Skeletal muscle satellite cell (primary cell): ENCODE data around the gene FIBIN.
A peak's percentile ranks its signal among the peaks of the same experiment; 100 is the strongest.

Experiments
- H3K27me3 ChIP-seq: 2 replicates; pipeline ENCODE4 v1.7.0; 2013; ENCODE audit warnings: low read length; ENCODE audit not compliant: control insufficient read depth, insufficient read depth
- H3K36me3 ChIP-seq: 2 replicates; pipeline ENCODE4 v1.7.0; 2013; ENCODE audit warnings: mild to moderate bottlenecking, control low read depth, low read length; ENCODE audit not compliant: insufficient read depth
- H3K4me1 ChIP-seq: 2 replicates; pipeline ENCODE4 v1.7.0; 2013; ENCODE audit warnings: low read length; ENCODE audit not compliant: control insufficient read depth, insufficient read depth
- H3K4me2 ChIP-seq: 2 replicates; pipeline ENCODE4 v1.7.0; 2013; ENCODE audit warnings: mild to moderate bottlenecking, low read length
- H3K4me3 ChIP-seq: 2 replicates; pipeline ENCODE4 v1.7.0; 2013; ENCODE audit warnings: low read length
- H3K9ac ChIP-seq: 2 replicates; pipeline ENCODE4 v1.7.0; 2013; ENCODE audit warnings: mild to moderate bottlenecking, low read depth, low read length, moderate library complexity
- H3K9me3 ChIP-seq: replicated peaks from 2 replicates; pipeline ENCODE4 v1.7.0; 2013; ENCODE audit warnings: mild to moderate bottlenecking, control low read depth, low read length

Gene FIBIN

DNA sequence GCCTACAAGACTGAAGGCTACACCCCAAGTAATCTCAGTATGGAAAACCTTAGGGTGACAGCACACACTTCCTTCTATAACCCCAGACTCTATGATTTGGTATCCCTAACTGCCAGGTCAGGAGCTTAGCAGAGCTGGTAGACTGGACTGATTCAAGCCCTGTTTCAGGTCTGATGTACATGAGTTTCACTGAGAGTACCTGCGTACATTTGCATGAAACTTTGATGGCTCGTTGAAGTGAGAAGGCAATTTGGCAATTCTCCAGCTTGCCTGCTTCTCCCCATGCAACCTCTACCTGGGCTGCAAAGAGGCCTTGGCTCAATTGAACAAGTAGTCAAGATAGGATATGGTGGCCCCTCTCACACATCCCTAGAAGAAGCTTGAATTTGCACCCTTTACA is 10.2 kb downstream of the FIBIN start:
- Histone ChIP-seq H3K9me3 (no peaks in the 10 kb centered on the region), H3K4me2 (no peak overlapping the region), H3K27me3 (no peaks in the 10 kb centered on the region), H3K4me3 (no peak overlapping the region), H3K4me1 (peaks cover 10% of the 10 kb centered on the region), H3K9ac (no peak overlapping the region), H3K36me3 (no peaks in the 10 kb centered on the region)

DNA sequence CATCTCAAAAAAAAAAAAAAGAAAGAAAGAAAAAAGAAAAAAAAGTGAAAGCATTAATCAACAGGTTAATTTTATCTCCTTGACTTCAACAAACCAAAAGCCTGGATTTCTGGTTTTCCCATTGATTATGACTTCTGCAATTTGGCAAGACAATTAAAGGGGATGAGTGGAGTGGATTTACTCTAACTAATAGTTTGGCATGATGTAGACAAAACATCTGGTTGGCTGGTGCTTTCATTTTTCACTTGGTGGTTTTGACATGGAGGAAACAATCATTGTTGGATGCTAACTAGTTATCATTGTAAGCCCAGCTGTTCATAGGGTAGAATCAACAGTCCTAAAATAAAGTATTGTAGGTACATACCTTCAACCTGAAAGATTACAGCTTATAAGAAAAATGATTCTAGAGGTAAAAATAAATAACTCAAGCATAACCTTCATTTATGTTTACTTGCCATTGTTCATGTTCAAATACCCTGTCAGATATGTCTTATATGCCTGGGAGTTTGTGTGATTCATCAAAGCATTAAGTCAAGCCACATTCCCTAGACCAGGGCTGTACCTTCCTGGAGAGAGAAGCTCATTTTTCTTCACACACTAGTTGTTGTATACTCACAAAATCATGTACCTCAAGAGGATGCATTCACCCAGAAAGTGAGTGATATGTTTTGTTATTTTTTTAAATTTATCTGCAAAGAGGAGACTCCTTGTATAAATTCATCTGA is 15.1 kb downstream of the FIBIN start:
- Histone ChIP-seq H3K4me3 (no peak overlapping the region), H3K4me1 (peaks cover 10% of the 10 kb centered on the region), H3K9ac (no peak overlapping the region), H3K9me3 (no peaks in the 10 kb centered on the region), H3K36me3 (no peaks in the 10 kb centered on the region), H3K27me3 (no peaks in the 10 kb centered on the region), H3K4me2 (no peak overlapping the region)

DNA sequence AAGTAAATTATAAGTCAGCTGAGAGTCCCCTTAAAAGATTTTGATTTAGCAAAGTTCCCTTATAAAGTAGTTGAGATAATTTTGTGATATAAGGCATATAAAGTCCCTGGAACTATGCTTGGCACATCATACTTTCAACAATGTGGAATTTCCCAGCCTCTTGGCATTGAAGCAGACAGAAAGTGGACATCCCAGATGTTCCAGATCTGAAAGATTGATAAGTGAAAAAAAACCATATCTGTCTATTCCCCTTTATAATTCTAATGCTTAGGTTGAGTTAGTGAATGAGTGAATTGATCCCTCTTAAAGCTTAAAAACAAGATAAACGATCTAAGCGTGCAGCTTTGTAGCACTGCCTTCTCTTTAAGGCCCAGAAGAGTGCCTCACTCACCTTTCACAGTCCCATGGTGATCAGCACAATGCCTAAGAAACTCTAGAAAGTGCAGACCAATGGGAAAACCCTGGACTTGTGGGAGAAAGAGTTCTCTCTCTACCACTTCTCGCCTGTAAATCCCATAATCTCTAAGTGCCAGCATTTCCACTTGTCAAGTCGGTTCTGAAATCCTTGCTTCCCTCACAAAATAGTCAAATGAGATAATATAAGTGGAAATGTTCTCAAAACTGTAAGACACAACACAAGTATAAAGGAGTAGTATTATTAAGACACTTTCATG is 17.8 kb downstream of the FIBIN start:
- H3K4me3 ChIP-seq = peak overlapping the region; percentile 24
- H3K4me1 ChIP-seq = peaks cover 10% of the 10 kb centered on the region
- no peaks in the 10 kb centered on the region for H3K27me3 ChIP-seq
- H3K9ac ChIP-seq = peak overlapping the region; percentile 3
- H3K9me3 ChIP-seq = no peaks in the 10 kb centered on the region
- peak overlapping the region; percentile 61 for H3K4me2 ChIP-seq
- no peaks in the 10 kb centered on the region for H3K36me3 ChIP-seq

DNA sequence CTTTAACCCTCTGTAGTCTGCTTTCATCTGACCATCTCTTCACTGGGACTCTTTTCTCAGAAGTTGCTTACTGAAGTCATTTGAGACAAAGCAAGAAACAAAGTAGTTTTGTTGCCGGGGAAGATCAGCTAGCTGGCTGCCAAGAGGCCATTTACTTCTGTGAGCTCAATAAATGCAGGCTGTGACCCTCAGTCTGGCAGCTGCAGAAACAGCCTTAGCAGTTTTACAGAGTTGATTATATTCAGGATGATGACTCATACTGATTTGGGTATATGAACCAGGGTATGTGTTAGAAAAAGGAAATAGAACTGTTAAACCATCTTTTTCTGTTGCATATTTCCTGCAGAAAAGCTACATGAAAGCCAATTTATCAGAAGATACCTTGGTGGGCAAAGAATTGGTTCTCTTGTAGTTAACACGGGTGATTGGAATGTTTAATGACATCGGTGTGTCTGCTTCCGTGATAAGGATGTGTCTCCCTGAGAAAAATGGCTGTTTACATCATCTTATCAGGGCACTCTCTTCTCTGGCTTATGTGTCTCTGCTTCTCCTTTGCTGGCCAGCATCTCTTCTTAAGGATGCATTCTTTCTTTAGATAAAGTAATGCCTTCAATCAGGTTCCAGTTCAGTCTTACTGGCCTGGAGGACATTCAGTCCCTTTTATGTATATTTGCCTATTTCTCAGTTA is 18.5 kb downstream of the FIBIN start:
- Histone ChIP-seq H3K4me1 (peaks cover 10% of the 10 kb centered on the region), H3K4me3 (peak overlapping the region; percentile 24), H3K9ac (peak overlapping the region; percentile 3)

DNA sequence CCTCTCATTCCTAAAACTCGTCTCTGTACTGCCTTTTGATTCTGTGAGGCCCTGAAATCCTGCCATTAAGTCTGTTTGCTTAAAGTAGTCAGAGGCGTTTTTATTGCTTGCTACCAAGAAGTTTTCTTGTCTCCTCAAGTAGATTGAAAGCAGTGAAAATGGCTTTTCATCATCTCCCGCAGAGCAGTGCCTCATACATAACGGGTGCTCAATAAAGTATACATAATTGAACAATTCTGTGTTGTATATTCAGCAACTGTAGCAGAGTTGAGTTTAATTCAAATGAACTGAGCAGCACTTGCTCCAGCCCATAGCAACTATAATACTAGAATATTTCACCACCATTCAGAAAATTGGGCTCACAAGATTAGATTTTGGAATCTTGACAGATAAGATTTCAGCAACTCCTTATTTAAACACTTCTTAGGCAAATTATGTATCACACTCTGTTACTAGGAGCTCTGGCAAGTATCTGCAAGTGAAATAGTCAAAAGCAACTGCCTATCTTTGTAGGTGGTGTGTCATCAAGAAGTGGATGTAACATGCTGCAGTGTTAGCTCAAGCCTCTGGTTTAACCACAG is 20.0 kb downstream of the FIBIN start:
- Histone ChIP-seq H3K27me3 (no peaks in the 10 kb centered on the region), H3K4me1 (peaks cover 10% of the 10 kb centered on the region), H3K9me3 (no peaks in the 10 kb centered on the region), H3K4me2 (no peak overlapping the region), H3K4me3 (no peak overlapping the region), H3K36me3 (no peaks in the 10 kb centered on the region), H3K9ac (no peak overlapping the region)

More for the DNA sequence above, 18.5 kb downstream of the FIBIN start:
- Histone ChIP-seq H3K4me2 (peak overlapping the region; percentile 61), H3K9me3 (no peaks in the 10 kb centered on the region), H3K36me3 (no peaks in the 10 kb centered on the region), H3K27me3 (no peaks in the 10 kb centered on the region)

DNA sequence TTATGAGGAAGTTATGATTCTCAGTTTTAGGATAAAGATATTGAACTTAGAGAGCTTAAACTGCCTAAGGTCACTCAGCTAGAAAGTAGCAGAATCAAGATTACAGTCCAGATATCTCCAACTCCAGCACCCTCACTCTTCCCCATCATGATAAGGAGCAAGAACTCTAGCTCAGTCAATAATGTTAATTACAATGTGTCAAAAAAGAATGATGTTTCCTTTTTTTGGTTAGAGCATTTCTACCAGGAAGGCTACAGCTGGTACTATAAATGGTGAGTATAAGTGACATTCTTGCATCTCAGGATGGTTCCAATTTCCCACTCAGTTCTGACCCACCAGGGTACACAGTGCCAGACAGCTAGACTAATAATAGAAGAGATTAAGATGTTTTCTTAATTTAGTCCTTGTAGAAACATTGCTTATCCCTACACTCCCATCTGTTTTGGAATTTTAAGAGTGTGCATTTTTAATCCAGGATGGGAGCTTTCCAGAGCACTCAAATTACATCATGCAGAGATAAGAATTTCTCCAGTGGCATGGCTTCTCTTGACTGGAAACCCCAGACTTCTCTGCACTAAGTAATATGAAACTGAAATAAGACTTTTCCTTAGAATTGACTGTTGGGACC is 25.1 kb downstream of the FIBIN start:
- H3K9ac ChIP-seq = no peak overlapping the region
- H3K4me3 ChIP-seq = no peak overlapping the region
- no peaks in the 10 kb centered on the region for H3K36me3 ChIP-seq
- H3K4me2 ChIP-seq = no peak overlapping the region
- H3K9me3 ChIP-seq = no peaks in the 10 kb centered on the region
- H3K27me3 ChIP-seq = no peaks in the 10 kb centered on the region
- H3K4me1 ChIP-seq = no peaks in the 10 kb centered on the region

DNA sequence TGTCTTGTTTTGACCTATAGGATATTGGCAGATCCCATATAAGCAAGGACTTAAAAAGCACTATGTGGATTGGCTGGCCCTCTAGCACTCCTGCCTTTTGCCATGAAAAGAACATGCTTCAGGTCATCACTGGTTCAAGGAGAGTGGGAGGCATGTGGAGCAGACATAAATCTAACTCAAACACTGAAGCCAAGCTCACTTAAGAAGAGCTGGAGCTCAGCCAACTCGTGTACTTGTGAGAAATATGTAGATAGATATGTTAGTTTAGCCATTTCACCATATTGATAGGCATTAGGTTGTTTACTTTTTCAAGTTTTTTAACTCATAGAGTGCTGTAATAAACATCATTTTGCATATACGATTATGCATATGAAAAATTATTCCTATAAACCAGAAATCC is 26.8 kb downstream of the FIBIN start:
- H3K4me3 ChIP-seq = no peak overlapping the region
- H3K4me1 ChIP-seq = no peaks in the 10 kb centered on the region
- H3K4me2 ChIP-seq = no peak overlapping the region
- H3K9ac ChIP-seq = no peak overlapping the region
- H3K27me3 ChIP-seq = no peaks in the 10 kb centered on the region
- no peaks in the 10 kb centered on the region for H3K36me3 ChIP-seq
- H3K9me3 ChIP-seq = no peaks in the 10 kb centered on the region

DNA sequence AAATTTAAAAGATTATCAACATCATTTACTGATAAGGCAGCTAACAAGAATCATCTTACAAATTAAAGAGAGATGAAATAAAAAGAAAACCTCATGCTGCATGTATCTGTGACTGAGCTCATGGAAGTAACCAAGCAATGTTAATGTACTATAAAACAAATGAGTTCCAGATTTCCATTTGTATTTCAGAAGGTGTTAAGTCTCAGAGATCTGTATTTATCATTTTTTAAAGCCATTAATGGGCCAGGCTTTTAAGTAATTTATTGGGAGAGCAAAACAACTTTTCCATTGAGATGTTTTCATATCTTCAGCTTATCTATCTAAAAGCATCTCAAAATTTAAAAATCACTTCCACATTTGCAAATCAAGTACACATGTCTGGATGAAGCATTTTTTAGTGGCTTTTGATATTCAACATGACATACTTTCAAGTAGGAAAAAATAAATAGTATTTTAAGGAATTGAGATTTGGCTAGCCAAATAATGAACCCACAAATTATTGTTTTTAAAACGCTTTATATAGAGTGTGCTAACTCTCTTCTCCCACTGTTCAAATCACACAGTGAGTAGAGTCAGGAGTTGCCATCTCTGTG is 28.8 kb downstream of the FIBIN start:
- Histone ChIP-seq H3K36me3 (no peaks in the 10 kb centered on the region), H3K27me3 (no peaks in the 10 kb centered on the region), H3K4me2 (no peak overlapping the region), H3K4me3 (no peak overlapping the region), H3K9ac (no peak overlapping the region), H3K9me3 (no peaks in the 10 kb centered on the region), H3K4me1 (no peaks in the 10 kb centered on the region)

DNA sequence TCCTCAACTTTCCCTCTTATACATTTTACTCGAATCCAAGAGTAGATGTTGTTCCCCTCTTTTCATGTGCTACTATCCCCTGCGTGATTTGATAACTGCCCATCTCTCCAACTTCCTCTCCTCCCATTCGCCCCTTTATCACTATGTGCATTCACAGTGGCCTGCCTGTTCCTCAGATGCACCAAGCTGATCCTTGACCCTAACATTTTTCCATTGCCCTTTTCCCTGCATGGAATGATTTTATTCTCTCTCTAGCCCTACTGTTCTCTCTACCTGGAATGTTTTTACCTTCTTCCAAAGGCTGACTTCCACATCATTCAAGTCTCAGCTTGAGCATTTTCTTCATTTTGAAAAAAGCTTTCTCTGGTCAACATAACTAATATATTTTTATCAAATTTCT is 31.0 kb downstream of the FIBIN start:
- Histone ChIP-seq H3K36me3 (no peaks in the 10 kb centered on the region), H3K4me3 (no peak overlapping the region), H3K4me2 (no peak overlapping the region), H3K9me3 (no peaks in the 10 kb centered on the region), H3K4me1 (no peaks in the 10 kb centered on the region), H3K9ac (no peak overlapping the region), H3K27me3 (no peaks in the 10 kb centered on the region)

DNA sequence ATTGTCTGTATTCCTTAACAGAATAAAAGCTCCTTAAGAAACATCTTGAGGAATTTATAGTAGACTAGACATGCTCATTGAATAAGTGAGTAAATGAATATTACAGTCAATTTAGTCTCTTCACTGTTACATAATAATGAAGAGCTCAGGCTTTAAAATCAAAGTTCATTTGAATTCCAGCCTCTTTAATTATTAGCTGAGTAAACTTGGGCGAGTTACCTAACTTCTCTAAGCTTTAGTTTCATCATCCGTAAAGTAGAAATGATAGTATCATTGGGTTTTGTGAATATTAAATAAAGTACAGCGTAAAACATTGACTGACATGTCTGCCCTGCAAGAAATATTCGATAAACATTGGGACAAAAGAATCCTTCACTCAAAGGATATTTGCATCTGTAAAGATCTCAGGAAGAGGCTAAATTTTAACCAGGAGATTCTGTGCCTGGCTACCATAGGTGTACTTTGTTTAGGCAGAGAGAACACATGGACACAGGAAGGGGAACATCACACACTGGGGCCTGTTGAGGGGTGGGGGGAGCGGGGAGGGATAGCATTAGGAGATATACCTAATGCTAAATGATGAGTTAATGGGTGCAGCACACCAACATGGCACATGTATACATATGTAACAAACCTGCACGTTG is 31.5 kb downstream of the FIBIN start:
- H3K4me3 ChIP-seq = no peak overlapping the region
- no peak overlapping the region for H3K4me2 ChIP-seq
- no peaks in the 10 kb centered on the region for H3K27me3 ChIP-seq
- no peak overlapping the region for H3K9ac ChIP-seq
- H3K4me1 ChIP-seq = no peaks in the 10 kb centered on the region
- no peaks in the 10 kb centered on the region for H3K9me3 ChIP-seq
- H3K36me3 ChIP-seq = no peaks in the 10 kb centered on the region
